Neural cell (in vitro differentiated cells): Measurements from ENCODE around the gene FADS3. TPM values are rescaled to one million over a fixed set of nuclear protein-coding genes. Genes with fewer than 3 reads are reported as not detected.

ENCODE experiments used
- H2AFZ ChIP-seq: fragments of 200-600, 300-800 bp; sonication (generic), shearing (Covaris generic); 2 replicates; pipeline ENCODE4 v1.6.0; 2014; ENCODE audit warnings: low read depth, mild to moderate bottlenecking, antibody characterized with exemption, low read length, moderate library complexity
- H3F3A ChIP-seq: fragments of 200-600 bp; shearing (Covaris generic); 2 replicates; pipeline ENCODE4 v1.6.1; 2016; ENCODE audit warnings: mild to moderate bottlenecking, moderate library complexity, mixed read lengths, antibody characterized with exemption, low read length; ENCODE audit not compliant: insufficient read depth, poor library complexity, severe bottlenecking
- H3K27ac ChIP-seq: fragments of 200-600, 300-800 bp; sonication (generic), shearing (Covaris generic); 2 replicates; pipeline ENCODE4 v1.5.1; 2014; ENCODE audit warnings: mild to moderate bottlenecking, low read length, moderate library complexity
- H3K27me3 ChIP-seq: fragments of 300-800, 200-600 bp; sonication (generic), shearing (Covaris generic); 2 replicates; pipeline ENCODE4 v1.6.0; 2014; ENCODE audit warnings: mild to moderate bottlenecking, low read depth, low read length, moderate library complexity; ENCODE audit not compliant: insufficient read depth
- H3K36me3 ChIP-seq: fragments of 300-800, 200-600 bp; sonication (generic), shearing (Covaris generic); 2 replicates; pipeline ENCODE4 v1.5.1; 2014; ENCODE audit warnings: mild to moderate bottlenecking, antibody characterized with exemption, low read length, moderate library complexity; ENCODE audit not compliant: insufficient read depth
- H3K4me2 ChIP-seq: fragments of 300-800, 200-600 bp; sonication (generic), shearing (Covaris generic); 2 replicates; pipeline ENCODE4 v1.6.0; 2014; ENCODE audit warnings: mild to moderate bottlenecking, low read length
- H3K4me3 ChIP-seq: fragments of 300-800, 200-600 bp; sonication (generic), shearing (Covaris generic); 2 replicates; pipeline ENCODE4 v1.5.1; 2014; ENCODE audit warnings: mild to moderate bottlenecking, low read length, moderate library complexity
- H3K79me2 ChIP-seq: fragments of 200-600 bp; shearing (Covaris generic); replicated peaks from 2 replicates; pipeline ENCODE4 v1.6.0; 2014; ENCODE audit warnings: mild to moderate bottlenecking, low read length, moderate library complexity; ENCODE audit not compliant: insufficient read depth
- H3K9ac ChIP-seq: fragments of 300-800, 200-600 bp; sonication (generic), shearing (Covaris generic); 2 replicates; pipeline ENCODE4 v1.6.1; 2016; ENCODE audit warnings: mild to moderate bottlenecking, low read length, mixed read lengths
- H3K9me2 ChIP-seq: fragments of 200-600 bp; shearing (Covaris generic); 2 replicates; pipeline ENCODE4 v1.6.1; 2016; ENCODE audit warnings: mild to moderate bottlenecking, low read length, mixed read lengths; ENCODE audit not compliant: insufficient read depth
- H3K9me3 ChIP-seq: fragments of 200-600, 300-800 bp; sonication (generic), shearing (Covaris generic); 2 replicates; pipeline ENCODE4 v1.6.1; 2016; ENCODE audit warnings: mild to moderate bottlenecking, mixed run types, low read length, moderate library complexity, mixed read lengths
- H4K20me1 ChIP-seq: fragments of 200-600 bp; shearing (Covaris generic); 2 replicates; pipeline ENCODE4 v1.6.1; 2016; ENCODE audit warnings: mild to moderate bottlenecking, mixed run types; ENCODE audit not compliant: insufficient read depth
- EP300 ChIP-seq: fragments of 450-650 bp; conservative IDR thresholded peaks from 2 replicates; pipeline ENCODE4 v1.6.1; 2014; ENCODE audit warnings: antibody characterized with exemption, mild to moderate bottlenecking, moderate library complexity; ENCODE audit not compliant: poor library complexity, severe bottlenecking
- EZH2 ChIP-seq: fragments of 200-600, 300-800 bp; shearing (Covaris generic), sonication (generic); IDR thresholded peaks from 2 replicates; pipeline ENCODE4 v1.6.1; 2014; ENCODE audit warnings: antibody characterized with exemption, low read length, borderline replicate concordance, mild to moderate bottlenecking; ENCODE audit not compliant: insufficient read depth, poor library complexity, severe bottlenecking
- MXI1 ChIP-seq: fragments of 450-650 bp; conservative IDR thresholded peaks from 2 replicates; pipeline ENCODE4 v1.6.1; 2014; ENCODE audit warnings: antibody characterized with exemption, mild to moderate bottlenecking; ENCODE audit not compliant: poor library complexity, severe bottlenecking
- POLR2AphosphoS5 ChIP-seq: IDR thresholded peaks from 2 replicates; pipeline ENCODE4 v1.6.1; 2012
- RAD21 ChIP-seq: fragments of 450-650 bp; conservative IDR thresholded peaks from 2 replicates; pipeline ENCODE4 v1.6.1; 2014; ENCODE audit warnings: antibody characterized with exemption, mild to moderate bottlenecking, moderate library complexity
- SMC3 ChIP-seq: fragments of 450-650 bp; conservative IDR thresholded peaks from 2 replicates; pipeline ENCODE4 v1.6.1; 2014; ENCODE audit warnings: antibody characterized with exemption, mild to moderate bottlenecking, moderate library complexity; ENCODE audit not compliant: poor library complexity
- TAF1 ChIP-seq: IDR thresholded peaks from 2 replicates; pipeline ENCODE4 v1.6.1; 2012; ENCODE audit warnings: low read depth
- polyA plus RNA-seq: library from polyadenylated mRNA; depleted of rRNA; stranded (reverse); fragments of >200 nt; gene quantifications from 2 replicates; pipeline ENCODE4 v1.2.3, GENCODE V29; 2014
- TF ChIP-seq, protein P1 (sequence below): fragments of 450-650 bp; IDR thresholded peaks from 2 replicates; pipeline ENCODE4 v1.5.1; 2014; ENCODE audit warnings: antibody characterized with exemption, mild to moderate bottlenecking, moderate library complexity; ENCODE audit not compliant: poor library complexity, severe bottlenecking
- TF ChIP-seq, protein P2 (sequence below): IDR thresholded peaks from 2 replicates; pipeline ENCODE4 v1.6.1; 2012; ENCODE audit warnings: borderline replicate concordance

Gene FADS3
- polyA plus RNA-seq, 1 donor from 2014 or later: 35.4 TPM

DNA sequence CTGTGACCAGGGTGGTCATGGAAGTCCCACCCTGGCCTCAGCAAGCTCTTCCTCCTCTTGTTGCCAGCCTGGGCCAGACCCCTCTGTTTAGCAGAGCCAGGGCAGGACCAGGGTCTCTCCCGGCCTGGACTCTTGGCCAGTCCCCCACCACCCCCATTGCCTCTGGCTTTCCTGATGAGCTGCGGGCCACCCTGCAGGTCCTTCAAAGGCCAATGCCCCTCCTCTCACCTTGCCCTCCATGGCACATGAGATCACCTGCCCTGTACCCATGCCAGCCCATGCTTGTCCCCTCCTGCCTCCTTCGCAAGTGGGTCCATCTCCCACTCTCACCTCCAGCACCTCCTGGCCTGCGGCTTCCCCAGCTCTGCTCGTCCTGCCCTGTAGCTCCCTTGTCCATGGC, 52.8 kb downstream of the FADS3 start:
- Histone ChIP-seq H4K20me1 (peaks cover 4% of the 10 kb centered on the region), H3K36me3 (peaks cover 20% of the 10 kb centered on the region), H2AFZ (no peak overlapping the region), H3K27me3 (no peaks in the 10 kb centered on the region), H3K4me3 (no peak overlapping the region), H3K9ac (no peak overlapping the region), H3K9me3 (no peaks in the 10 kb centered on the region), H3K9me2 (no peaks in the 10 kb centered on the region), H3K4me2 (no peak overlapping the region), H3K27ac (no peak overlapping the region), H3K79me2 (peaks cover 51% of the 10 kb centered on the region), H3F3A (no peaks in the 10 kb centered on the region)
- TF ChIP-seq MXI1 (no peak), RAD21 (no peak), EZH2 (no peak), SMC3 (no peak), POLR2AphosphoS5 (no peak), EP300 (no peak), TAF1 (no peak)
- TF ChIP-seq, protein P1, sequence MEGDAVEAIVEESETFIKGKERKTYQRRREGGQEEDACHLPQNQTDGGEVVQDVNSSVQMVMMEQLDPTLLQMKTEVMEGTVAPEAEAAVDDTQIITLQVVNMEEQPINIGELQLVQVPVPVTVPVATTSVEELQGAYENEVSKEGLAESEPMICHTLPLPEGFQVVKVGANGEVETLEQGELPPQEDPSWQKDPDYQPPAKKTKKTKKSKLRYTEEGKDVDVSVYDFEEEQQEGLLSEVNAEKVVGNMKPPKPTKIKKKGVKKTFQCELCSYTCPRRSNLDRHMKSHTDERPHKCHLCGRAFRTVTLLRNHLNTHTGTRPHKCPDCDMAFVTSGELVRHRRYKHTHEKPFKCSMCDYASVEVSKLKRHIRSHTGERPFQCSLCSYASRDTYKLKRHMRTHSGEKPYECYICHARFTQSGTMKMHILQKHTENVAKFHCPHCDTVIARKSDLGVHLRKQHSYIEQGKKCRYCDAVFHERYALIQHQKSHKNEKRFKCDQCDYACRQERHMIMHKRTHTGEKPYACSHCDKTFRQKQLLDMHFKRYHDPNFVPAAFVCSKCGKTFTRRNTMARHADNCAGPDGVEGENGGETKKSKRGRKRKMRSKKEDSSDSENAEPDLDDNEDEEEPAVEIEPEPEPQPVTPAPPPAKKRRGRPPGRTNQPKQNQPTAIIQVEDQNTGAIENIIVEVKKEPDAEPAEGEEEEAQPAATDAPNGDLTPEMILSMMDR: no peak
- TF ChIP-seq, protein P2, sequence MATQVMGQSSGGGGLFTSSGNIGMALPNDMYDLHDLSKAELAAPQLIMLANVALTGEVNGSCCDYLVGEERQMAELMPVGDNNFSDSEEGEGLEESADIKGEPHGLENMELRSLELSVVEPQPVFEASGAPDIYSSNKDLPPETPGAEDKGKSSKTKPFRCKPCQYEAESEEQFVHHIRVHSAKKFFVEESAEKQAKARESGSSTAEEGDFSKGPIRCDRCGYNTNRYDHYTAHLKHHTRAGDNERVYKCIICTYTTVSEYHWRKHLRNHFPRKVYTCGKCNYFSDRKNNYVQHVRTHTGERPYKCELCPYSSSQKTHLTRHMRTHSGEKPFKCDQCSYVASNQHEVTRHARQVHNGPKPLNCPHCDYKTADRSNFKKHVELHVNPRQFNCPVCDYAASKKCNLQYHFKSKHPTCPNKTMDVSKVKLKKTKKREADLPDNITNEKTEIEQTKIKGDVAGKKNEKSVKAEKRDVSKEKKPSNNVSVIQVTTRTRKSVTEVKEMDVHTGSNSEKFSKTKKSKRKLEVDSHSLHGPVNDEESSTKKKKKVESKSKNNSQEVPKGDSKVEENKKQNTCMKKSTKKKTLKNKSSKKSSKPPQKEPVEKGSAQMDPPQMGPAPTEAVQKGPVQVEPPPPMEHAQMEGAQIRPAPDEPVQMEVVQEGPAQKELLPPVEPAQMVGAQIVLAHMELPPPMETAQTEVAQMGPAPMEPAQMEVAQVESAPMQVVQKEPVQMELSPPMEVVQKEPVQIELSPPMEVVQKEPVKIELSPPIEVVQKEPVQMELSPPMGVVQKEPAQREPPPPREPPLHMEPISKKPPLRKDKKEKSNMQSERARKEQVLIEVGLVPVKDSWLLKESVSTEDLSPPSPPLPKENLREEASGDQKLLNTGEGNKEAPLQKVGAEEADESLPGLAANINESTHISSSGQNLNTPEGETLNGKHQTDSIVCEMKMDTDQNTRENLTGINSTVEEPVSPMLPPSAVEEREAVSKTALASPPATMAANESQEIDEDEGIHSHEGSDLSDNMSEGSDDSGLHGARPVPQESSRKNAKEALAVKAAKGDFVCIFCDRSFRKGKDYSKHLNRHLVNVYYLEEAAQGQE: no peak

DNA sequence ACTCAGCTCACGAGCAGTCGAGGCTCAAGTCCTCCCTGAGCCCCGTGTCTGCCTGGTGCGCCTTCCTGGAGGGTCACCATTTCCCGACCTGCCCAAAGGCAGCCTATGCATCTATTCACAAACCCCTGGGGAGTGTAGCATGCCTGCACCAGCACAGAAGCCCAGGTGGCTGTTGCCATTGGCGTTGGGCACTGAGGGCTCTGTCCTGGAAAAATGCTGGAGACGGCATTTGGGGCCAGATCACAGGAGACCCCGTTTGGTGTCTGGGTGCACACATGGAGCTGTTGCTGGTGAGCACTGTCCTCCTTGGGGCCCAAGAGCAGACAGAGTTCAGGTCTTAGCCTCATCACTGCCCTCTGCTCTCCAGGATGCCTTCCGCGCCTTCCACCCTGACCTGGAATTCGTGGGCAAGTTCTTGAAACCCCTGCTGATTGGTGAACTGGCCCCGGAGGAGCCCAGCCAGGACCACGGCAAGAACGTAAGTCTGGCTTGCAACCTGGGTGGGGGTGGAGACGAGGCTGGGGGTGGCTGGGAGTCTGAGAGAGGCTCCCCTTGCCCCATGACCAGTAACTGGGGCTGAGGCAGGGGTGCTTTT, 53.8 kb downstream of the FADS3 start:
- Histone ChIP-seq H3K79me2 (peaks cover 56% of the 10 kb centered on the region), H3K27me3 (no peaks in the 10 kb centered on the region), H3K27ac (no peak overlapping the region), H3F3A (no peaks in the 10 kb centered on the region), H3K9ac (no peak overlapping the region), H2AFZ (no peak overlapping the region), H3K9me3 (no peaks in the 10 kb centered on the region), H3K9me2 (no peaks in the 10 kb centered on the region), H3K4me2 (no peak overlapping the region), H3K4me3 (no peak overlapping the region), H4K20me1 (peaks cover 4% of the 10 kb centered on the region), H3K36me3 (peaks cover 20% of the 10 kb centered on the region)
- TF ChIP-seq, protein P2: no peak
- no peak for TF ChIP-seq EP300
- TF ChIP-seq, protein P1: no peak
- TF ChIP-seq SMC3: no peak
- no peak for TF ChIP-seq POLR2AphosphoS5
- TF ChIP-seq TAF1: no peak
- TF ChIP-seq EZH2: no peak
- no peak for TF ChIP-seq MXI1
- no peak for TF ChIP-seq RAD21
